HepG2 (cell line): Measurements from ENCODE around the gene GAS2. TPM values are rescaled to one million over a fixed set of nuclear protein-coding genes. Genes with fewer than 3 reads are reported as not detected.

Experiments used
- CHD4 ChIP-seq: fragments of 200-600 bp; sonication (generic); IDR thresholded peaks from 2 replicates; pipeline ENCODE4 v1.7.0; 2017; ENCODE audit warnings: mild to moderate bottlenecking, low read length, borderline replicate concordance
- FOXA1 ChIP-seq, 2 experiments: fragments of 450-650 bp in 1 of 2; sonication (generic) in 1 of 2; formaldehyde crosslinking in 1 of 2; IDR thresholded peaks; 2 replicates each; pipeline versions ENCODE4 v1.4.0 to v1.6.1; 2016 to 2020; ENCODE audit warnings: missing genetic modification reagents in 1 of 2
- IRF2 ChIP-seq: IDR thresholded peaks from 2 replicates; pipeline ENCODE4 v1.6.1; 2018; ENCODE audit warnings: missing genetic modification reagents, missing compliant biosample characterization
- KLF6 ChIP-seq: IDR thresholded peaks from 2 replicates; pipeline ENCODE4 v1.8.0; 2016; ENCODE audit warnings: missing biosample characterization, missing genetic modification reagents
- MAX ChIP-seq: IDR thresholded peaks from 2 replicates; pipeline ENCODE4 v1.6.1; 2012; ENCODE audit warnings: inconsistent platforms
- PBX3 ChIP-seq: sonication (generic); formaldehyde crosslinking; IDR thresholded peaks from 2 replicates; pipeline ENCODE4 v1.8.1; 2023; ENCODE audit warnings: missing genetic modification reagents, inconsistent platforms, borderline replicate concordance
- PHF8 ChIP-seq: sonication (generic); formaldehyde crosslinking; IDR thresholded peaks from 2 replicates; pipeline ENCODE4 v1.5.0; 2020; ENCODE audit warnings: missing genetic modification reagents
- RELA ChIP-seq: sonication (generic); formaldehyde crosslinking; IDR thresholded peaks from 2 replicates; pipeline ENCODE4 v1.4.0; 2020; ENCODE audit warnings: missing genetic modification reagents
- THYN1 ChIP-seq: sonication (generic); formaldehyde crosslinking; IDR thresholded peaks from 2 replicates; pipeline ENCODE4 v1.8.1; 2023; ENCODE audit warnings: low read depth, mild to moderate bottlenecking, moderate library complexity, missing genetic modification reagents, borderline replicate concordance
- ZBED4 ChIP-seq: sonication (generic); formaldehyde crosslinking; IDR thresholded peaks from 2 replicates; pipeline ENCODE4 v1.4.0; 2020; ENCODE audit warnings: missing genetic modification reagents, borderline replicate concordance
- ZBTB25 ChIP-seq: IDR thresholded peaks from 2 replicates; pipeline ENCODE4 v1.6.1; 2018; ENCODE audit warnings: missing genetic modification reagents
- ZNF160 ChIP-seq: sonication (generic); formaldehyde crosslinking; IDR thresholded peaks from 2 replicates; pipeline ENCODE4 v1.8.0; 2022; ENCODE audit warnings: mild to moderate bottlenecking, inconsistent platforms, missing genetic modification reagents
- ZNF274 ChIP-seq: sonication (generic); formaldehyde crosslinking; IDR thresholded peaks from 2 replicates; pipeline ENCODE4 v1.5.1; 2020; ENCODE audit warnings: mild to moderate bottlenecking, missing genetic modification reagents
- ZNF337 ChIP-seq: sonication (generic); formaldehyde crosslinking; IDR thresholded peaks from 2 replicates; pipeline ENCODE4 v1.5.1; 2020; ENCODE audit warnings: missing genetic modification reagents, low read depth, mild to moderate bottlenecking, borderline replicate concordance
- ZNF343 ChIP-seq: sonication (generic); formaldehyde crosslinking; IDR thresholded peaks from 2 replicates; pipeline ENCODE4 v1.4.0; 2020; ENCODE audit warnings: mild to moderate bottlenecking, missing genetic modification reagents
- ZNF501 ChIP-seq: sonication (generic); formaldehyde crosslinking; IDR thresholded peaks from 2 replicates; pipeline ENCODE4 v1.5.1; 2020; ENCODE audit warnings: mild to moderate bottlenecking, moderate library complexity, missing genetic modification reagents
- ZNF513 ChIP-seq: sonication (generic); formaldehyde crosslinking; conservative IDR thresholded peaks from 2 replicates; pipeline ENCODE4 v1.5.0; 2020; ENCODE audit warnings: missing genetic modification reagents
- ZNF546 ChIP-seq: sonication (generic); formaldehyde crosslinking; conservative IDR thresholded peaks from 2 replicates; pipeline ENCODE4 v1.8.1; 2023; ENCODE audit warnings: mild to moderate bottlenecking, missing genetic modification reagents
- ZNF550 ChIP-seq: sonication (generic); formaldehyde crosslinking; IDR thresholded peaks from 2 replicates; pipeline ENCODE4 v1.4.0; 2020; ENCODE audit warnings: mild to moderate bottlenecking, missing genetic modification reagents, borderline replicate concordance
- ZNF660 ChIP-seq: sonication (generic); formaldehyde crosslinking; IDR thresholded peaks from 2 replicates; pipeline ENCODE4 v1.5.1; 2020; ENCODE audit warnings: mild to moderate bottlenecking, low read depth, missing genetic modification reagents, borderline replicate concordance
- ZNF703 ChIP-seq: sonication (generic); formaldehyde crosslinking; IDR thresholded peaks from 2 replicates; pipeline ENCODE4 v1.5.1; 2020; ENCODE audit warnings: missing genetic modification reagents, mild to moderate bottlenecking, moderate library complexity, borderline replicate concordance
- polyA plus RNA-seq, 8 experiments: library from polyadenylated mRNA; depleted of rRNA in 3 of 8; stranded (reverse) in 7 of 8; unstranded in 1 of 8; fragments of >200 nt; fragmentation: Illumina TruSeq in 4 of 8; extraction: Trizol in 4 of 8; gene quantifications; 2 replicates each; pipeline versions ENCODE4 v1.2.1 to v1.2.3, GENCODE V29; 2011 to 2016; ENCODE audit warnings: low read depth in 4 of 8, missing spikeins in 1 of 8, mixed read lengths in 1 of 8; ENCODE audit not compliant: insufficient read depth in 1 of 8
- total RNA-seq, 5 experiments: library from RNA; depleted of rRNA; stranded (reverse); fragments of >200 nt; fragmentation: Illumina TruSeq; extraction: Trizol; gene quantifications; 2 replicates each; pipeline ENCODE4 v1.2.3, GENCODE V29; 2016; ENCODE audit warnings: low read depth in 1 of 5

The GAS2 gene
- total and polyA plus RNA-seq, 2 of the 13 experiments (the other 11 are each of a cell fraction or from before 2014, with no cell fraction given): 26.0 to 85.1 TPM

- no peak for TF ChIP-seq MAX
- no peak for TF ChIP-seq ZNF660 (CRISPR knock-in tag)
- TF ChIP-seq ZNF274 (CRISPR knock-in tag): no peak
- no peak for TF ChIP-seq FOXA1 (IDR thresholded peaks at IDR 0.05)
- no peak for TF ChIP-seq FOXA1 (CRISPR knock-in tag; IDR thresholded peaks at IDR 0.05)
- no peak for TF ChIP-seq ZNF513
- TF ChIP-seq ZBED4 (CRISPR knock-in tag): peak; percentile 95
- TF ChIP-seq RELA (CRISPR knock-in tag): no peak
- 0 out of 2 replicates have a peak, but pooled peaks have one; percentile 29 for TF ChIP-seq ZNF343 (CRISPR knock-in tag)
- TF ChIP-seq ZNF703 (CRISPR knock-in tag): no peak
- TF ChIP-seq CHD4: no peak
- no peak for TF ChIP-seq PBX3
- TF ChIP-seq ZNF160 (CRISPR knock-in tag): no peak
- TF ChIP-seq ZNF550 (CRISPR knock-in tag): peak; percentile 58; the same call in 1 of the 2 replicates
- no peak for TF ChIP-seq ZBTB25 (CRISPR knock-in tag)
- TF ChIP-seq IRF2: peak; percentile 66
- no peak for TF ChIP-seq THYN1
- TF ChIP-seq ZNF546 (CRISPR knock-in tag): 0 out of 2 replicates have a peak, but pooled peaks have one; percentile 35
- no peak for TF ChIP-seq ZNF337 (CRISPR knock-in tag)
- peak; percentile 54 for TF ChIP-seq KLF6 (CRISPR knock-in tag)
- peak; percentile 91 for TF ChIP-seq PHF8 (CRISPR knock-in tag)
- peak; percentile 79; the same call in 1 of the 2 replicates for TF ChIP-seq ZNF501 (CRISPR knock-in tag)
These were observed 163.0 kb downstream of the GAS2 start, which contains the start of gene SVIP (continued) for GRCh38 chr11:22829231-22830081.
